Measurements from ENCODE around the gene PDHX.
A peak's percentile ranks its signal among the peaks of the same experiment; 100 is the strongest.
"Not testable (repeated sequence)": the region's sequence is repeated elsewhere in the genome, so short reads cannot be mapped to it uniquely, and the experiment has no call there.

PDHX gene

DNA sequence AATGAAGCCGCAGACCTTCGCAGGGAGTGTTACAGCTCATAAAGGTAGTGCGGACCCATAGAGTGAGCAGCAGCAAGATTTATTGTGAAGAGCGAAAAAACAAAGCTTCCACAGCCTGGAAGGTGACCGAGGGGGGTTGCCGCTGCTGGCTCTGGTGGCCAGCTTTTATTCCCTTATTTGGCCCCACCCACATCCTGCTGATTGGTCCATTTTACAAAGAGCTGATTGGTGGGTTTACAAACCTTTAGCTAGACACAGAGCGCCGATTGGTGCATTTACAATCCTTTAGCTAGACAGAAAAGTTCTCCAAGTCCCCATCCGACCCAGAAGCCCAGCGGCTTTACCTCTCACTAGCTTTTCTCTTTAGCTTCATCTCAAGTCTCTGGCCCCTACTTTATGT lies 2.9 kb upstream of the PDHX start:
- not testable (repeated sequence) for DNase-seq

DNA sequence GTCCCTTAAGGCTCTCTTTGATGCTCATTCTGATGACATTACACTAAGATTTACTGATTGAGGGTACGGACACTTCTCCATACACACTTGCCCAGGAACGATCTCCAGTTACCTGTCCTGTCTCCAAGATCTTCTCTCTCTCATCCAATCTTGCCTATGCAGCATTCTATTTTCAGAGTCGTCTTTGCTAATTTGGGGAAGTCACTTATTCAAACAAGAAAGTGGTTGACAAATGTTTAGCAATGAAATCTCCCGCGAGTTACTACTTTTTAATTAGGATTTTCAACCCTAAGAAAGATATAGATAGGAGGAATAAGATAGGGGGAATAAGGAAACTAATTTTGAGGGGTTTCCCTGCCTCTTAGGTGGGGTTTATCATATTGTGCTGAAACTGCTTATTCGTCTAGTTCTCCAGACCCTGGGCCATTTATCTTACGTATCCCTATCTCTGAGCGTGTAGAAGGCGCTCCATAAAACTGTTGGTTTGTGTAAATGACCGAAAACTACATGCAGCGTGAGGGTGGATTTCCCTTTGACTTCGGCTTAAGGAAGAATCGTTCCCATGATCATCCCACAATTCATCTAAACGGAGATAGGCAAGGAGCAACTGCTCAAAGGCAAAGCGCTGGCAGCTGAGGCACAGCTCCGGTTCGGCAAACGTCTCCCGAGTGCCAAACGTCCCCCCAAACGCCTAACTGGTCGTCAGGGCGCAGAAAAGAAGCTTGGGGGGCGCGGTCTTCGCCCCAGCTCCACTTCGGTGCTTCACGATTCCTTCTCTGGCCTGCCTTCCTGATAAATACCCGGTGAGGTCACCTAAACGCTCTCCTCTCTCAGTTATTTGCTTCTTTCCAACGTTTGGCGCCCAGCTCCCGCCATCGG lies 1.0 kb upstream of the PDHX start:
- no peak for DNase-seq

DNA sequence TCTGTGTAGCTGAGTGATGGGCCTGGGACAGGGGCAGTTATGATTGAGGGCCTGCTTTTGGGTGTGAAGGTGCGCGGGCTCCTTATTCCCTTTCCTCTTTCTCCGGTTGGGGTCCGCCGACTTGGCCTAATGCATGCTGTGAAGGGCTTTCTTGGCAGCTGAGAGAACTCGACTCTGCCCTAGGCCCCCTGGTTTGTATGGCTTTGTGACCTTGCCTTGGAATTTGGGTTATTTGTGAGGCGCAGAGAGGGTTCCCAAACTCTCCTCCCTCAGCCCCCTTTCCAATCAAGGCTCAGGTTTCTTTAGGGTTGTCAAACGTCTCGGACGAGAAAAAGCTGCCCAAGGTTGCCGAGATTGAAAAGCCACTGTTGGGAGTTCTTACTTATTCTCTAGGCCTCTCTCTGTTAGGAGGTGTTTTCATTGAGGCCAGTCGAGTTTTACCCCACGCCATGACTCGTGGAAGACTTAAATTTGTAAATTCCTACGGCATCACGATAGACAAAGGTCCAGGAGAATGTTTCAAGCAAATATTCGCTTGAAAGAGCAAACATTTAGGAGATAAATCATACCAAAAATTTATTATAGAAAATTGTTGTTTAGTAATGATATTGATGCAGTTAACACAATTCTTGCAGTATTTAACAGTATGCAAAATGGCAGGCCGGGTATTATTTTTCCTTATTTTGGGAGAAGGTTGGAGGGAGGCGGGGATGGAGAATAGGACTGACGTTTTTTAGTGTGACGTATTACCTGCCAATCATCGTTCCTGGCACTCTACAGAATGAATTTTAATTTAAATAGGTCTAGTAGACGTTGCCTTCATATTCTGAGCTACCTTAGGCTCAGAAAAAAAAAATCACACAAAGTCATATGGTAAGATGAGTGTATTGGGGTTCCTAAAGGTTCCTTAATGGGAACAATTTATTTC lies 689 bp downstream of the PDHX start:
- peak in 1 of 2 experiments; percentile 1 for DNase-seq

DNA sequence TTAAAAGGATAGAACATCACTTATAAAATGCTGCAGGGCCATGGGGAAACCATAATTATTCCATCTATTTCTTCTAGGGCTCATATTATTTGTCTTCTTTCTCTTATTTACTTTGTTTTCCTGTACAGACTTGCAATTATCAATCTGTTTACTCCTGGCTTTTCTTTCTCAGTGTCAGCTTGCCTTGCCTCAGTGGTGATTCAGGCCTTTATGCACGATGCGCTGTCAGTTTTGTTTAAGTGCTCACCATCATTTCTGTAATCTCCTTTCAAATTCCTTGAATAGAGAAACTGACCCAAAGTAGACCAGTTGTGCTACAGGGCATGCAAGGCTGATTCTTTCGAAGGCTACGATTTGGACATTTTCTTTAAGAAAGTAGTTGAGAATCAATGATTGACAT lies 4.7 kb downstream of the PDHX start:
- no peak for DNase-seq

DNA sequence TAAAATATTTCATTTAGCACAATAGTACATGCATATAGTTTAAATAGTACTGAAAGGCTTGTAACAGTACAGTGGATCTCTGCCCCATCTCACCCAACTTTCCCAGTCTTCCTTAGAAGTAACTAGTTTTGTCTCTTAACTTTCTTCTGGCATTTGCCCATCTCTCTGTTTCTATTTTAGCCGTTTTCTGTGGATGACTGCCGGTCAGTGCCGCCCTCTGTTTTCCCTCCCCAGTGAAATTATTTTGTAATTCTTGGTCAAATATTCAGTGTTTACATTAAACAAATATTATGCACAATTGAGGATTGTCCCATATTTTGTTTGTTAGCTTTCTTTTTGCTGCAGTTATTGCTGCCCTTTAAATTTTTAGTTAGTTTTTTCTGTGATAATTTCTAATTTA lies 8.3 kb downstream of the PDHX start:
- no peak for DNase-seq

DNA sequence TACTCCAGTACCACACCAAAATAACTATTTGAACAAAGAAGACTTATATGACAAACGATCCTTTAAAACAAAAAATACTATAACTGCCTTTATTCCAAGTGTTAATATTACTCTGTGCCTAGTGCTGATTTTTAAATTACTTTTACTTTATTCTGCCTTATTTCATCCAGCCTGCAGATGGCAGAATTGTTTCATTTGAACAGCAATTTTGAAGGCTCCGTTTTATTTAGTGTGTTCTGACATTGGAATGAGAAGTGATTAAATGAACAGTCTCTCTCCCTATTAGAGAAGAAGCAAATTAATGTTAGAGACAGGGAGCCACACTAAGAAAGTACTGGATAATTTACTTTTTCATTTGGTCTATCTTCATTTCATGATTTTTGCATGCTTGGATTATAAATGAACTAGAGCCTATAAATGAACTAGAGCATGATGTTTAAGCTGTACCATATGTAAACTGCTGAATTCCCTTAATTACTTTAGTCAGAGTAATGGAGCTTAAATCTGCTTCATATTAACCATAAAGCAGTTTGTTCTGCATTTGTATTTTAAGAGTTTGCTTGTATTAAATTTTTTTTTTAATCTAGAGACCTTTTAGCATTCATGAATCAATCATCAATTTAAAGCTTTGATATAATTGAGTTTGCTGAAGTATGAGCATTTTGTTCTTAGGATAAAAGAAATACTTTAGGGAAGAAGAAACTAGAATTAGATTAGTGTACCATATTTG lies 9.8 kb downstream of the PDHX start:
- DNase-seq: no peak

DNA sequence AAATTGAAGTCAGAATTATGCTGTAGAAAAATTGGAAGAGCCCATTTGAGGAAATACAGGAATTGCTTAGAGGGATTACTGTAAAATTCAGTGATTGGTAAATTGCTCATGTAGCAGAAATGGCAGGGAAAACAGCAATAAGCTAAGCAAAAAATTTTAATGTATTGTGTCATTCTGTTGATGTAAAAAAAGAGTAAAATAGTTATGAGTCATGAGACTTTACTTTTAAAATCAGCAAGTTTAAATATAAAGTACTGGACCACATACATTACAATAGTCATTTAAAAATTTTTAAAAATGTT lies 10.4 kb downstream of the PDHX start:
- no peak for DNase-seq

DNA sequence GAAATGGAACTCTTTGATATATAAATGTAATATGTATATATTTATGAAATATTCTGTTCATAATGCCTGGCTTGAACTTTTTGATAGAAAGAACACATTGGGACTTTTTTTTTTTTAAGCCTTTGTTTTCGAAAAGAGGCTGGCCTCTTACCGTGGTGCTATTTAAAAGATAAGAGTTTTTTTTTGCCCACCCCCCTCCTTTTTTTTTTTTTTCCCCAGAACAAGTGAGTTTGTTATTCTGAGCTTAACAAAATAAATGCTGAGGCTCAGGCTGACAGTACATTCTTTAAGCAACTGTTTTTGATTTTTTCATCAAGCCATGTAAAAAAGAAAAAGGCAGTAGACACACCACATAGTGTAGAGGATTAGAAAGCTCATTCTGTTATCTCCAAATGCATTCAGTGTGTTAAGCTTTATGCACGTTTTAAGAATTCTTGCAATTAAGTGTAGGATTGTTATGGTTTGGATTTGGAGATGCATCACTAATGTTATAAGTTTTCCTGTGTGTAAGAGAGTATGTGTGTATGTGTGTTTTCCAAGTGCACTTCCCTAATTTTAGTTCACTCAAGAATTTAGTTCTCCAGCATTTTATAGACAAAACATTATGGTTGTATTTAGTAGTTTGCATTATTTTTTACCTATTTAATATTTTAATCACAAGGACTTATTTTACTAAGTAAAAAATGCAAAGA lies 12.0 kb downstream of the PDHX start:
- DNase-seq: no peak

DNA sequence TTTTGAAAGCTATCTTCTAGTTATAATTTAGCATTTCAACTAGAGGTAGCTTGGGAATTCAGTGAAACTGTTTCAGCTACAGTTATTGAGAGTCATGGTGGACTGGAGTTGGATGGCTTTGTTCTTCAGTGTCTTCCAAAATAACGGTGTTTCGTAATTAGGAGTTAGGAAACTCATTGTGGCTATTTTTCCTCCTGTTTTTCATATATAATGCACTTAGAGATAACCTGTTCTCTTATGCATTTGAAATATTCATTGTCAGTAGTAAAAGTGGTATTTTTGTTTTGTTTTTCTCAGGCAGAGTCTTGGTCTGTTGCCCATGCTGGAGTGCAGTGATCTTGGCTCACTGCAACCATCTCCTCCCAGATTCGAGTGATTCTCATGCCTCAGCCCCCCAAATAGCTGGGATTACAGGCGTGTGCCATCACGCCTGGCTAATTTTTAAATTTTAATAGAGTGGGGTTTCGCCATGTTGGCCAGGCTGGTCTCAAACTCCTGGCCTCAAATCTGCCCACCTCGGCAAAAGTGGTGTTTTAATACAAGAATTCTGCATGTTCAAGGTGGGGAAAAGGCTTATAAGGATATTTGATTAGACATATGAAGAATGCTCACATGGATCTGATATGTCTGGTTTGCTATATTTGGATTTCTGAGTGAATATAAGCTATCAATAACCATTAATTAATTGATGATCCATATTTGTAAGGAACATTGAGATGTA lies 12.7 kb downstream of the PDHX start:
- no peak for DNase-seq

DNA sequence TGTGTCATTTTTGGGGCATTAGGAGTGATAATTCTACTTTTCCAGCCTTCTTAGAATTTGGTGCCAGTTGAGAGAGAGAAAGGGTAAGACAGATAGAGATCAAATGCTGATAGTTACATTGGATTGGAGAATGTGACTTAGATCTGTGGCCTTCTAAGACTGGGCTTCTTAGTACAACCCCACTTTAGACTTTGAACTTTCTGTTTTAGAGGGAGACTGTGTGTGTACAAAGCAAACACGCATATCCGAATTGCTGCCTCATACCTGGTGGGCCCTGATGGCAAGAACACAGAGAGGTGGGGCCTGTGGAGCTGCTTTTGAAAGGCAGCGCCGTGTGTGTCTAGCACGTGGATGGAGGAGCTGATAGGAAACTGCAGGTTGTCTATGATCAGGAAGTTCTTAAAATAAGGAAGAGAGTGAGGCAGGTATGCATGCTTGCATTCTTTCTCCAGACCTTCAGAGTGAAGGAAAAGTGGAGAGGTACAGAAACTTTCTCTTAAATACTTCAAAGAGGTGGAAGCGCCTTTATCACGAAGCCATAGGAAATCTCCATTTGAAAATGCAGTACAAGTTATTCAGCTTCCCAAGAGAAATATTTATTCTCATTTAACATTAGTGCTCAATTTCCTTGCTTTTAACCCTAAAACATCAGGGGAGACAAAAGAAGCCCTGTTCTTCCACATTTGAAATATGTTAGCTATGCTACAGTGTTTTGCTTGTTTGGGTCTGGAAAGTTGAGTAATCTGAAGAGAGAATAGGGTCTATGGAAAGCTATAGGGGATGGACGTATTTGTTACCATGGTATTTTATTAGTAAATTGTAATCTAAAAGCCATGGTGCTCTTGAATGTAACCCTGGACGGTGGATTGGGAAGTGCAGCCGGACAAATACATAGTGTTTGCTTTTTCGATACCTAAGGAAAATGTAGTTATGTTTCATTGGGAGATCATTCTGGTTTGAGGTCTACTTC lies 13.7 kb downstream of the PDHX start:
- DNase-seq: no peak

DNA sequence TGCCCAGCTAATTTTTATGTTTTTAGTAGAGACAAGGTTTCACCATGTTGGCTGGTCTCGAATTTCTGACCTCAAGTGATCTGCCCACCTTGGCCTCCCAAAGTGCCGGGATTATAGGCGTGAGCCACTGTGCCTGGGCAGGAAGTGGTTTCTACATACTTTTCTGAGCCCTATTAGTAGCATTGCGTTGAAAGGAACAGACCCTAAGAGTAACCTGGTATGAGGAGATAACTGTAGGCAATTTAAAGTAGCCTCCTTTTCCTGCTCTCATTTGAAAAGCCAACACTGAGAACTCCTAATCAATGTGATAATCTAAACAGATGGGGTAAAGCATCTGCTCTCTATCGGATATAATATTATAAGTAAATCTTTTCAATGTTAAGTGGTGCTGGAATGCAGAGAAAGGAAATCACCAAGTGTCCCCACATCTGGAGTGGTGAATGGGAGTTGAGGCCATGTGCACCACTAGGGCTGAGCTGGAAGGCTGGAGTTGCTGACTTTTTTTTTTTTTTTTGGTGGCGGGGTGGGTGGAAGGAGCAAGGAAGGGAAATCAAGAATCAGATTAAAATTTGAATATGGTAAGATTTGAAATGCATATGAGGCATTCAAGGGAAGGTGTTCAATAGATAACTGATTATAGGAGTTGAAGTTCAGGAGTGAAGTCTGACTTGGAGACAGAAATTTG lies 20.7 kb downstream of the PDHX start:
- no peak for DNase-seq

DNA sequence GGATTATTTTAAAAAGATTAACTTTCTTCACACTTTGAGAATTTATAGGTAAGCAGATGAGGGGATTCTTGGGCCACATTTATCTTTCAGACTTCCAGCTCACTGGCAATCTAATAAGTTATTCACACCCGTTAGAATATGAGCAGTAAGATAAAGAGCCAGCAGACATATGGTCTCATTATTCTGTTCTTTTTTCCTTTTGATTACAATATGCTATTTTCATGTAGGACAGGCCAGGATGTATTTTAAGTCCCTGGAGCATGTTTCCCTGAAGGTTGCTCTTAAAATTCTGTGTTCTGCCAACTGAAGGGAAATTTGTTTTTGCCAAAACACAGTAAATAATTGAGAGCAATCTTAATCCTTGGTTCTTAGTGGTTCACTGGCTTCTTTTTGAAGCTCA lies 22.2 kb downstream of the PDHX start:
- DNase-seq: no peak

DNA sequence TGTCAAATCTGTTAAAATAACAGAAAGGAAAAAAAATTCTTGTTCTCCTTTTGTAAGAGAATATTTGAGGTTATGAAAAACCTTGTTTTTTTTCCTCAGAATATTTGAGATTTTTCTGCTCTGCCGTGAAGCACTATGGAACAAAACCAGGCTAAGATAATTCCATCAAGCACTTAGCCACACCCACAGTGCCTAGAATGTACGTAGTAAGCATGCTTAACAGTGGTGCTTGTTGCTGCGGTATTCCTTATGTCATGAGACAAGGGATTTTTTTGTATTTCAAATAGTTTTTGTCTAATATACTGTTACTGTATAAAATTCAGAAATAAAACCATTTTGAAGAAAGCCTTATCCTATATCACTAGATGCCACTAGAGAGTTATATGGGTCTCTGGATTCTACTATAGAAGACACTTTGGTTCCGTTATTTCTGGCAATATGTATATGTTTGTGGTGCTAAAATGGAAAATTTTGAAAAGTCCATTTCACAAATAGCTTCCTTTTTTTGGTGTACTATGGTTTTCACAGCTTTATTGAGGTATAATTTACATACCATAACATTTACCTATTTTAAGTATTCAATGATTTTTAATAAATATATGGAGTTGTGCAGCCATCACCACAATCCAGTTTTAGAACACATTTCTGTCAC lies 23.7 kb downstream of the PDHX start:
- DNase-seq: no peak

DNA sequence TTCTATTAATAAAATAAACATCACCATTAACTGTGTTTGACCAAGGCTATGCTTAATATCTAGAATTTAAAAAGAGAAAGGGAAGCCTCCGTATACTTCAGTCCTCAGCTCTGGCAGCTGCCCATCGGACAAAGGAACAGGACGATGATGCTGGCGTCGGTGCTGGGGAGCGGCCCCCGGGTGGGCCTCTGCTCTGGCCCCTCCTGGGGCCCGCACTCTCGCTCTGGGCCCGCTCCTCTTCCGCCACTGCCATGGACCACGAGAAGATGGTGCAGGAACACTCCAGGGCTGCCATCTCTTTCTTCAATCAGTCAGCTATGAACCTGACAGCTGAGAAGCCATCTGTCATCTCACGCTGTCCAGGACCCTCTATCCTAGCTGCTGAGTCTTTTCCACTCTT lies 25.3 kb downstream of the PDHX start:
- no peak for DNase-seq

DNA sequence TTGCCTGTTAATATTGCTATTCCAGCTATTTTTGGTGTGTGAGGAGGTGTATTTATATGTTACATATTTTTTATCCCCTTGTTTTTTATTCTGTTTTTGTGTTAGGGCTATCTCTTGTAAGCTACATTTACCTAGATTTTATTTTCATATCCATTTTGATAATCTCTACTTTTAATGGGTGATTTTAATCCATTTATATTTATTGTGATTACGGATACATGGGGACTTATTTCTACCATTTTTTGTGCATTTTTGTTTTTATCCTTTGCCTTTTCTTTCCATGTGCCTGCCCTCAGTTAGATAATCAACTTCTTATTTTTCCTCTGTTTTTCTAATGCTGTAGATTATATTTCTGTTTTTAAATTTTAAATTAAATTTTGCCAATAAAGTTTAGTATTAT lies 28.3 kb downstream of the PDHX start:
- DNase-seq: no peak

DNA sequence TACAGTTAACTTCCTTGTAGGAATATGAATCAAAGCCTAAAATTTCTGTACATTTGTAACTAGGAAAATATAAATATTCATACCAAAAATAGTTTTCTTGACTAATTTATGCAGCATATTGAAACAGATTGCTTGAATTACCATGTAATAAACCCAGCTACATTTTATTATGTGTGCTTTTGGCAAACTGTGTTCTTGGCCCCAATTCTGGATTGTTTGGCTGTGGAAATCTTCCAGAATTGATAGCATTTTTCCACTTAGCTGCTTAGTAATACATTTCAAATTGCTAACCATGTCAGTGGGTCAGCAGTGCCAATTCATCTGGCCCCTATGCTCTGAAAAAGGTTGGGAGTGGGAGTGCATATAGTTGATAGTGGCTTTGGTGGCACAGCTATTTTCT lies 32.3 kb downstream of the PDHX start:
- no peak for DNase-seq

DNA sequence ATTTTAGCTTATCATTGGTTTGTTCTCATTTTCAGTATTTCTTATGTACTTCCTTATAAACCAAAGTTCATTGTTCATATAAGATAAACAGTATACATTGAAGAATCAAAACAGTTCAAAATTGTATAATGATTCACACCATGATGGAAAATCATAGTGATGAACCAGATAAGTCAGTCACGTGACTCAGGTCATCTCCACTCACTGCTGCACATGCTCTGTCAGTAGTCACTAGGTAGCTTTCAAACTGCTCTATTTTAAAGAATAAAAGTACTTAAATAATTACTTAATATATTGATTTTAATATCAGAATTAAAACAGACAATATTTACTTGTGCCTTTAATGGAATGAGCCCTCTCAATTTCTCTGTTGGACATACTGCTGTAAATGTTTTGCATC lies 37.5 kb downstream of the PDHX start:
- DNase-seq: peak in 1 of 2 experiments; percentile 3

DNA sequence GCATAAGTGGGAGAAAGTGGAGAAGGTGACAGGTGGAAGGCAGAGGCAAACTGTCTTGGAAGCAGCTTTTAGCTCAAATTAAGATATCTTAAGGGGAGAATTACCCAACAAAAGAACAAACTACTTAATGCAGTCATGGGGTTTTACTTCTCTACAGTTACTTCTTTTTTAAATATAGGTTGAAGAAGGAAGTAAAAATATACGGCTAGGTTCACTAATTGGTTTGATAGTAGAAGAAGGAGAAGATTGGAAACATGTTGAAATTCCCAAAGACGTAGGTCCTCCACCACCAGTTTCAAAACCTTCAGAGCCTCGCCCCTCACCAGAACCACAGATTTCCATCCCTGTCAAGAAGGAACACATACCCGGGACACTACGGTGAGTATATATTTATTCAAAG lies 40.8 kb downstream of the PDHX start:
- DNase-seq: no peak

DNA sequence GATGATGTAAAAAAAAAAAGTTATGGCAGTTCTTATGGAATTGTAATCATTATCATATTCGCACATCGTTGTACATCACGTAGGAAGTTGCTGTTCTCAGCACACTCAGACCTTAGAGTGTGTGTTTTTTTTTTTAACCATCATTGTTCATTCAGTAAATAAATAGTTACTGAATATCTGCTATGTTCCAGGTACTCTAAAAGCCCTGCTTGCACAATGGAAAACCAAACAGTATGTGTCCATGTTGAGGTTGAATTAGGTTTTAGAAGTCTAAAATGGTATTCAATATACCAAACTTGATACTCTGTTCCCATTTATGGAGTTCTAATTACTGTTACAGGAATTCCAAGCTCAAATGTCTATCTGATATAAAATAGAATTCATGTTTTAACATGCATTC lies 41.2 kb downstream of the PDHX start:
- no peak for DNase-seq

DNA sequence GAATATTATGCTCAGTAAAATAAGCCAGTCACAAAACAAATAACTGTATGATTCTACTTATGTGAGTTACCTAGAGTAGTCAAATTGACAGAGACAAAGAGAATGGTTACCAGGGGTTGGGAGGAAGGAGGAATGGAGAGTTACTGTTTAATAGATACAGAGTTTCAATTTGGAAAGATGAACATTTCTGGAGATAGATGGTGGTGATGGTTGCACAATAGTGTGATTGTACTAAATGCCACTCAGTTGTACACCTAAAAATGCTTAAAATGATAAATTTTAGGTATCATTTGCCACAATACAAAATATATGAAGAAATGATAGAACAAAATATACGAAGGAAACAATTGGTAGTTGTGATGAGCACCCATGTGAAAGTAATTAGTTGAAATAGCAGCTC lies 43.4 kb downstream of the PDHX start:
- no peak for DNase-seq
